Transverse colon (tissue), 4 donors: ENCODE data around the gene DDIT3. TPM values are rescaled to one million over a fixed set of nuclear protein-coding genes. Genes with fewer than 3 reads are reported as not detected.

Source experiments
- DNase-seq: peaks from one replicate; pipeline ENCODE4 v3.0.0-alpha.2; 2019
- H3K27ac ChIP-seq, 4 donors: fragments of 200-600 bp; sonication (generic); 2 replicates each; pipeline ENCODE4 v1.5.1; 2016 to 2018; ENCODE audit warnings: inconsistent platforms in 4 of 4
- H3K27me3 ChIP-seq: fragments of 200-600 bp; sonication (generic); 2 replicates; pipeline ENCODE4 v1.5.1; 2017; ENCODE audit warnings: inconsistent platforms
- H3K36me3 ChIP-seq, 4 donors: fragments of 200-600 bp; sonication (generic); 2 replicates each; pipeline ENCODE4 v1.5.1; 2017 to 2019; ENCODE audit warnings: inconsistent platforms in 4 of 4
- H3K4me1 ChIP-seq, 4 donors: fragments of 200-600 bp; sonication (generic); 2 replicates each; pipeline ENCODE4 v1.5.1; 2017 to 2020; ENCODE audit warnings: inconsistent platforms in 4 of 4
- H3K4me3 ChIP-seq, 4 donors: fragments of 200-600 bp; sonication (generic); 1 replicate in 1 of 4; 2 replicates in 3 of 4; pipeline versions ENCODE4 v1.5.1 to v1.6.1; 2017 to 2019; ENCODE audit warnings: inconsistent platforms in 4 of 4
- H3K9me3 ChIP-seq, 2 donors: fragments of 200-600 bp; sonication (generic); 2 replicates each; pipeline ENCODE4 v1.5.1; 2017 to 2019; ENCODE audit warnings: inconsistent platforms in 2 of 2
- CTCF ChIP-seq, 5 experiments: fragments of 200-600 bp in 3 of 5; fragments of 450-650 bp in 2 of 5; sonication (generic) in 3 of 5; IDR thresholded peaks; 1 replicate in 2 of 5; 2 replicates in 3 of 5; pipeline ENCODE4 v1.5.1; 2016 to 2017; ENCODE audit warnings: antibody characterized with exemption in 5 of 5, inconsistent platforms in 3 of 5, mild to moderate bottlenecking in 2 of 5, moderate library complexity in 1 of 5
- EP300 ChIP-seq: sonication (generic); formaldehyde crosslinking; IDR thresholded peaks from one replicate; pipeline ENCODE4 v1.6.1; 2017; ENCODE audit warnings: antibody characterized with exemption, low read depth
- POLR2A ChIP-seq: fragments of 450-650 bp; IDR thresholded peaks from one replicate; pipeline ENCODE4 v1.6.1; 2016; ENCODE audit warnings: antibody characterized with exemption, mild to moderate bottlenecking, moderate library complexity
- POLR2AphosphoS5 ChIP-seq, 3 donors: sonication (generic); formaldehyde crosslinking; IDR thresholded peaks; one replicate each; pipeline ENCODE4 v1.6.1; 2016; ENCODE audit warnings: antibody characterized with exemption in 3 of 3
- WGBS, 2 donors: methylation state at CpG; one replicate each; pipeline ENCODE4 v1.1.5; 2018; ENCODE audit warnings: low coverage in 1 of 2; 5-methylcytosine and 5-hydroxymethylcytosine counted together
- in situ Hi-C, 4 donors: fragments of 200-750 bp; cut with MboI; loops; one replicate each; pipeline versions ENCODE4 v1.15.0 to v1.15.1; 2017; ENCODE audit warnings: low sequenced_read_pairs in 3 of 4, low pct_ligation_motif_present in 1 of 4, low pct_unique_long_range_greater_than_20kb in 1 of 4
- intact Hi-C: fragments of 100-400 bp; cut with DNase I; formaldehyde crosslinking; loops from one replicate; pipeline ENCODE4 v1.15.1; 2023; ENCODE audit warnings: low total_unique reads
- total RNA-seq, 4 donors: library from RNA; depleted of rRNA; stranded (reverse); fragments of >200 nt; gene quantifications; one replicate each; pipeline ENCODE4 v1.1.0, GENCODE V29; 2016

DDIT3 gene
- total RNA-seq, 4 donors from 2014 or later, result 27.6 to 338 (median 67.6) TPM

DNA sequence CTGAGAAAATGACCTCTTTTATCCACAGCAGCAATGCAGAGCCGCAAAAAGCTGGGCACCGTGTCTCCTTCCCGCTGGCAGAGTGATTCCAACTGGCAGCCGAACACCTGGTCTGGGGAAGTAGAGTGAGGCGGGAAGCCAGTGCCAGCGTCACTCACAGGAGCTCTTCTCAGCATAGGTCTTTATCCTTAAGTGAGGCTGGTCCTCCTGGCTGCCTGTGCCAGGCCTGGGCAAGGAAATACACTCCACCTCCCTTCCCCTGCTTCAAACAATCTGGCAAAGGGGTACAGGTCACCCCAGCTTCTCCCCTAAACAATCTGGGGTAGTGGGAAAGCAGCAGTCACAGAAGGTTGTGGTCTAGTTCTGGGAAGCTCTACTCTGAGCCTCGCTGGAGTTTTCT is 45.5 kb downstream of the DDIT3 start:
- TF ChIP-seq POLR2A (no peak), EP300 (no peak), CTCF (IDR thresholded peaks at IDR 0.05) (no peak), POLR2AphosphoS5 (IDR thresholded peaks at IDR 0.05) (no peak)
- H3K9me3 ChIP-seq, result no peaks in the 10 kb centered on the region
- H3K36me3 ChIP-seq, result no peaks in the 10 kb centered on the region
- WGBS, 2 donors, result 48 to 67% methylated on average over 1 to 7 of the region's 7 CpGs
- peaks cover 15 to 39% (median 20%) of the 10 kb centered on the region in 4 donors for H3K4me1 ChIP-seq
- in situ Hi-C loops, result no loop called here
- peak overlapping the region in 1 of 4 donors; percentile 44 for H3K4me3 ChIP-seq
- no peak for DNase-seq
- intact Hi-C loops, result no loop called here
- no peak overlapping the region for H3K27ac ChIP-seq
- peaks cover 71% of the 10 kb centered on the region for H3K27me3 ChIP-seq

DNA sequence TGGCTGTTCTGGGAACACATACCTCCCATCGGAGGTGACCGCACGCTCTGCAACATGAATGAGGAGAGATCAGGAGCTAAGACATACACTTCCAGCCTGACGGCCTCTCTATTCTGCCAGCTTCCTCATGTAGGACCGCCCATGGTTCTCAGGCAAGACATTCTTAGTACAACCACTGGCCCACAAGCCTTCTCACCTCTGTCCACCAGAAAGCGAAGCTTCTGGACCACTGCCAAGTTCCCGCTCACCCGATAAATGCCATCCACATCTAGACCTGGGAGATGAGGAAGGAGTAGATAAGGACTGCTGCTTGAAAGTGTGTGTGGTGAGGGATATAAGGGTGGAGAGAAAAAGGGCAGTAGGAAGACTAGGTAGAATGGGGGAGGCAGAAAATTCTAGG is 45.9 kb downstream of the DDIT3 start:
- in situ Hi-C loops (no loop called here), intact Hi-C loops (no loop called here)
- H3K36me3 ChIP-seq, result no peaks in the 10 kb centered on the region
- 75% methylated on average over 8 of the region's 8 CpGs; no CpG with 5 or more reads in 1 of the 2 donors for WGBS, 2 donors
- H3K9me3 ChIP-seq, result no peaks in the 10 kb centered on the region
- H3K4me1 ChIP-seq, result peaks cover 15 to 39% (median 20%) of the 10 kb centered on the region in 4 donors
- DNase-seq, result no peak
- no peak for TF ChIP-seq POLR2AphosphoS5 (IDR thresholded peaks at IDR 0.05)
- no peak for TF ChIP-seq CTCF (IDR thresholded peaks at IDR 0.05)
- TF ChIP-seq EP300, result no peak
- TF ChIP-seq POLR2A, result no peak
- no peak overlapping the region for H3K27ac ChIP-seq
- H3K4me3 ChIP-seq, result no peak overlapping the region
- peaks cover 69% of the 10 kb centered on the region for H3K27me3 ChIP-seq

DNA sequence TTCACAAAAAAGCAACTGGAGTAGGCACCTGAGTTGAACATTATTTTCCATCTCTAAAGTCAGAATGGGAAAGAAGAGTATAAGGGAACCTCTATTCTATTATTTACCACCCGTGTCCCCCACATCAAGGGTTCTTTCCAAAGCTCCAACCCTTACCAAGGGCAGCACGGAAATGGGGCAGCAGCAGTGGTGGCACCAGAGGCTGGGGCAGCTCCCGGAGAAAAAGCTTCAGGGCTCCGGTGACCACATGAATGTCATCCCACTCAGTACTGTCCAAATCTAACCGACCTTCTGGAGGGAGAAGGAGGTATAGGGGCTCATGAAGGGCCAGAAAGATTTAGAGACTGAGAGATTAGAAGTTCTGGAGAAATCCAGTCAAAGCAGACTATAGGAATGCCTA is 46.4 kb downstream of the DDIT3 start:
- 87 to 100% methylated on average over 3 to 5 of the region's 5 CpGs for WGBS, 2 donors
- TF ChIP-seq EP300 (no peak), POLR2AphosphoS5 (IDR thresholded peaks at IDR 0.05) (no peak), POLR2A (no peak), CTCF (IDR thresholded peaks at IDR 0.05) (no peak)
- H3K9me3 ChIP-seq, result no peaks in the 10 kb centered on the region
- no peak for DNase-seq
- peaks cover 64% of the 10 kb centered on the region for H3K27me3 ChIP-seq
- no peak overlapping the region for H3K4me3 ChIP-seq
- in situ Hi-C loops, result no loop called here
- no peaks in the 10 kb centered on the region for H3K36me3 ChIP-seq
- peaks cover 15 to 34% (median 20%) of the 10 kb centered on the region in 4 donors for H3K4me1 ChIP-seq
- no peak overlapping the region for H3K27ac ChIP-seq
- intact Hi-C loops, result no loop called here

- WGBS, 2 donors, result 52 to 61% methylated on average over 2 to 3 of the region's 3 CpGs
- no peak overlapping the region for H3K27ac ChIP-seq
- H3K4me1 ChIP-seq, result peaks cover 15 to 33% (median 20%) of the 10 kb centered on the region in 4 donors
- no peak for DNase-seq
- H3K9me3 ChIP-seq, result no peaks in the 10 kb centered on the region
- H3K4me3 ChIP-seq, result no peak overlapping the region
- in situ Hi-C loops, result no loop called here
- no peaks in the 10 kb centered on the region for H3K36me3 ChIP-seq
- intact Hi-C loops, result no loop called here
- peaks cover 64% of the 10 kb centered on the region for H3K27me3 ChIP-seq
- no peak for TF ChIP-seq POLR2AphosphoS5 (IDR thresholded peaks at IDR 0.05)
- no peak for TF ChIP-seq POLR2A
- no peak for TF ChIP-seq EP300
- no peak for TF ChIP-seq CTCF (IDR thresholded peaks at IDR 0.05)
Observed at GRCh38 chr12:57473392-57473791, 46.9 kb downstream of the DDIT3 start.
